Activated CD8-positive, alpha-beta memory T cell treated with anti-CD3 and anti-CD28 coated beads for 1 hour (primary cell): ENCODE data around the gene FDXR.

Source experiments
- DNase-seq, 2 donors: peaks; one replicate each; pipeline ENCODE4 v3.0.0-alpha.2; 2020; ENCODE audit warnings: low read depth in 1 of 2; ENCODE audit errors: extremely low read depth in 1 of 2

Gene FDXR

GRCh38 chr17:74859459-74860228, 13.2 kb downstream of the FDXR start, which contains the start of gene GRIN2C:
Gene GRIN2C (minus strand): TSS chr17:74859885. CDS start chr17:74855092, 4,793 bp downstream.
- no peak for DNase-seq

GRCh38 chr17:74858672-74859458, 13.9 kb downstream of the FDXR start:
- DNase-seq, result no peak

GRCh38 chr17:74857191-74857590, 15.6 kb downstream of the FDXR start:
- DNase-seq, result no peak

GRCh38 chr17:74856112-74856511, 16.7 kb downstream of the FDXR start:
- DNase-seq, result no peak

GRCh38 chr17:74855323-74855722, 17.5 kb downstream of the FDXR start:
- no peak for DNase-seq

- no peak for DNase-seq
Measured at GRCh38 chr17:74854792-74855191, 18.0 kb downstream of the FDXR start.

GRCh38 chr17:74853669-74854068, 19.1 kb downstream of the FDXR start:
- DNase-seq, result no peak

GRCh38 chr17:74853048-74853397, 19.8 kb downstream of the FDXR start:
- no peak for DNase-seq

GRCh38 chr17:74852237-74853047, 20.4 kb downstream of the FDXR start:
- DNase-seq, result peak in 1 of 2 donors; percentile 32

GRCh38 chr17:74851612-74852236, 21.1 kb downstream of the FDXR start:
- no peak for DNase-seq

GRCh38 chr17:74850914-74851313, 21.9 kb downstream of the FDXR start:
- no peak for DNase-seq

- no peak for DNase-seq
Measured at GRCh38 chr17:74850310-74850709, 22.5 kb downstream of the FDXR start.

- no peak for DNase-seq
Measured at GRCh38 chr17:74848656-74849399, 24.0 kb downstream of the FDXR start.

GRCh38 chr17:74846621-74847020, 26.2 kb downstream of the FDXR start:
- DNase-seq, result no peak

GRCh38 chr17:74843352-74843627, 29.5 kb downstream of the FDXR start:
- no peak for DNase-seq

GRCh38 chr17:74842599-74843351, 30.0 kb downstream of the FDXR start:
- DNase-seq, result no peak

- DNase-seq, result no peak
Measured at GRCh38 chr17:74842146-74842598, 30.6 kb downstream of the FDXR start.

GRCh38 chr17:74840989-74841666, 31.7 kb downstream of the FDXR start:
- no peak for DNase-seq
